HCT116 (cell line): Measurements from ENCODE around the gene BDNF. TPM values are rescaled to one million over a fixed set of nuclear protein-coding genes. Genes with fewer than 3 reads are reported as not detected.
"Not testable (repeated sequence)": the region's sequence is repeated elsewhere in the genome, so short reads cannot be mapped to it uniquely, and the experiment has no call there.

Experiments used
- ATAC-seq: fragments of 200-7000 bp; cut with Tn5 transposase; 2 replicates; pipeline ENCODE4 v1.9.1; 2020; ENCODE audit warnings: mild to moderate bottlenecking, moderate library complexity
- BruUV-seq: library from RNA; stranded (reverse); fragments of 400-500 nt; replicated peaks from 2 replicates; lab custom pipeline; 2021; lab: Mats Ljungman, UMichigan
- CTCF ChIA-PET: fragments of 300-600 bp; sonication (Branson Sonifier 250); formaldehyde crosslinking; loops from one replicate; lab custom pipeline; 2021; ENCODE audit warnings: antibody characterized with exemption; lab: Charles Lee
- POLR2A ChIA-PET: fragments of 300-600, 350-600 bp; sonication (Branson Sonifier 250); formaldehyde crosslinking; loops from one replicate; lab custom pipeline; 2021; ENCODE audit warnings: antibody characterized with exemption; lab: Charles Lee
- RAD21 ChIA-PET, 2 experiments: fragments of 300-600 bp; sonication (Branson Sonifier 250); formaldehyde crosslinking; loops; one replicate each; lab custom pipeline; 2023; ENCODE audit warnings: low total read pairs in 2 of 2; ENCODE audit not compliant: uncharacterized antibody in 2 of 2, unreplicated experiment in 2 of 2, low non-redundant PET in 1 of 2; lab: Charles Lee
- DNase-seq: peaks from one replicate; pipeline ENCODE4 v3.0.0-alpha.2; 2010; ENCODE audit warnings: low read depth, low spot score
- H2AFZ ChIP-seq: fragments of 200-600 bp; shearing (Covaris generic), sonication (generic); 2 replicates; pipeline ENCODE4 v1.6.1; 2017; ENCODE audit warnings: low read depth, mixed run types, mixed read lengths, antibody characterized with exemption, low read length; ENCODE audit not compliant: poor library complexity, severe bottlenecking
- H3K27ac ChIP-seq: 2 replicates; pipeline ENCODE4 v1.5.1; 2012; ENCODE audit warnings: low read depth, low read length
- H3K27me3 ChIP-seq: fragments of 200-600 bp; sonication (generic); 2 replicates; pipeline ENCODE4 v1.6.1; 2016; ENCODE audit warnings: mixed run types, low read length, mixed read lengths; ENCODE audit not compliant: insufficient read depth
- H3K36me3 ChIP-seq, 2 experiments: fragments of 200-500 bp in 1 of 2; fragments of 200-600 bp in 1 of 2; sonication (Bioruptor generic) in 1 of 2; sonication (generic) in 1 of 2; 2 replicates each; pipeline versions ENCODE4 v1.5.1 to v1.6.1; 2014 to 2016; ENCODE audit warnings: low read length in 2 of 2, inconsistent platforms in 1 of 2, mixed read lengths in 1 of 2, mixed run types in 1 of 2; ENCODE audit not compliant: insufficient read depth in 2 of 2, control insufficient read depth in 1 of 2
- H3K4me1 ChIP-seq, 2 experiments: fragments of 200-600 bp in 1 of 2; sonication (generic) in 1 of 2; 2 replicates each; pipeline versions ENCODE4 v1.5.1 to v1.6.1; 2012 to 2017; ENCODE audit warnings: low read length in 2 of 2, inconsistent platforms in 1 of 2, mild to moderate bottlenecking in 1 of 2, mixed read lengths in 1 of 2, mixed run types in 1 of 2, moderate library complexity in 1 of 2; ENCODE audit not compliant: insufficient read depth in 2 of 2, control insufficient read depth in 1 of 2
- H3K4me2 ChIP-seq: fragments of 200-600 bp; sonication (generic); 2 replicates; pipeline ENCODE4 v1.6.1; 2017; ENCODE audit warnings: mixed run types, low read length, mixed read lengths
- H3K4me3 ChIP-seq, 2 experiments: fragments of 200-600 bp in 1 of 2; sonication (generic) in 1 of 2; replicated peaks in 1 of 2; 2 replicates each; pipeline ENCODE4 v1.5.1; 2011 to 2016; ENCODE audit warnings: low read length in 2 of 2, control low read depth in 1 of 2, low read depth in 1 of 2, mild to moderate bottlenecking in 1 of 2, mixed read lengths in 1 of 2, mixed run types in 1 of 2
- H3K79me2 ChIP-seq: fragments of 200-600 bp; sonication (generic); 2 replicates; pipeline ENCODE4 v1.6.1; 2017; ENCODE audit warnings: mild to moderate bottlenecking, mixed run types, low read length, moderate library complexity, mixed read lengths; ENCODE audit not compliant: insufficient read depth
- H3K9ac ChIP-seq: fragments of 200-600 bp; sonication (generic); 2 replicates; pipeline ENCODE4 v1.6.1; 2016; ENCODE audit warnings: low read length, mixed read lengths
- H3K9me2 ChIP-seq: fragments of 200-600 bp; sonication (generic), shearing (Covaris generic); 2 replicates; pipeline ENCODE4 v1.6.1; 2017; ENCODE audit warnings: mixed run types, mild to moderate bottlenecking, moderate library complexity; ENCODE audit not compliant: insufficient read depth
- H3K9me3 ChIP-seq, 2 experiments: fragments of 200-500 bp in 1 of 2; fragments of 200-600 bp in 1 of 2; sonication (Bioruptor generic) in 1 of 2; sonication (generic) in 1 of 2; 2 replicates each; pipeline ENCODE4 v1.6.1; 2014 to 2017; ENCODE audit warnings: low read length in 2 of 2, mixed read lengths in 2 of 2, inconsistent platforms in 1 of 2, low read depth in 1 of 2, mild to moderate bottlenecking in 1 of 2, mixed run types in 1 of 2, moderate library complexity in 1 of 2; ENCODE audit not compliant: control insufficient read depth in 1 of 2, insufficient read depth in 1 of 2
- H4K20me1 ChIP-seq: fragments of 200-600 bp; sonication (generic), shearing (Covaris generic); 2 replicates; pipeline ENCODE4 v1.6.1; 2017; ENCODE audit warnings: mixed run types, mild to moderate bottlenecking, moderate library complexity; ENCODE audit not compliant: insufficient read depth
- CBX3 ChIP-seq: IDR thresholded peaks from 2 replicates; pipeline ENCODE4 v1.6.1; 2012; ENCODE audit warnings: low read depth
- CEBPB ChIP-seq: IDR thresholded peaks from 2 replicates; pipeline ENCODE4 v1.6.1; 2012; ENCODE audit warnings: low read depth
- EZH2phosphoT487 ChIP-seq: fragments of 200-600 bp; IDR thresholded peaks from 2 replicates; pipeline ENCODE4 v1.6.1; 2018; ENCODE audit warnings: antibody characterized with exemption, borderline replicate concordance
- FOSL1 ChIP-seq: IDR thresholded peaks from 2 replicates; pipeline ENCODE4 v1.6.1; 2012; ENCODE audit warnings: low read depth
- POLR2AphosphoS5 ChIP-seq: IDR thresholded peaks from 2 replicates; pipeline ENCODE4 v1.6.1; 2011; ENCODE audit warnings: mild to moderate bottlenecking, low read depth, low read length, moderate library complexity
- RAD21 ChIP-seq: IDR thresholded peaks from 2 replicates; pipeline ENCODE4 v1.6.1; 2012; ENCODE audit warnings: low read depth, mild to moderate bottlenecking
- SRF ChIP-seq: IDR thresholded peaks from 2 replicates; pipeline ENCODE4 v1.6.1; 2012; ENCODE audit warnings: low read depth
- YY1 ChIP-seq: IDR thresholded peaks from 2 replicates; pipeline ENCODE4 v1.6.1; 2011; ENCODE audit warnings: low read length, low read depth, moderate library complexity, mild to moderate bottlenecking; ENCODE audit not compliant: insufficient replicate concordance; ENCODE audit errors: extremely low read depth
- ZFX ChIP-seq: fragments of 450-650 bp; IDR thresholded peaks from 2 replicates; pipeline ENCODE4 v1.6.1; 2017
- intact Hi-C: fragments of 100-400 bp; cut with micrococcal nuclease; formaldehyde crosslinking; loops from 2 replicates; pipeline ENCODE4 v1.10.0; 2022
- total RNA-seq: library from RNA; stranded (reverse); gene quantifications from one replicate; pipeline ENCODE4 v1.2.1, GENCODE V29; 2021; ENCODE audit not compliant: unreplicated experiment
- TF ChIP-seq, protein P1 (sequence below): IDR thresholded peaks from 2 replicates; pipeline ENCODE4 v1.6.1; 2012
- TF ChIP-seq, protein P2 (sequence below): IDR thresholded peaks from 2 replicates; pipeline ENCODE4 v1.6.1; 2012; ENCODE audit warnings: low read depth

Gene BDNF
- total RNA-seq, 1 experiment from 2014 or later, result 22.0 TPM

DNA sequence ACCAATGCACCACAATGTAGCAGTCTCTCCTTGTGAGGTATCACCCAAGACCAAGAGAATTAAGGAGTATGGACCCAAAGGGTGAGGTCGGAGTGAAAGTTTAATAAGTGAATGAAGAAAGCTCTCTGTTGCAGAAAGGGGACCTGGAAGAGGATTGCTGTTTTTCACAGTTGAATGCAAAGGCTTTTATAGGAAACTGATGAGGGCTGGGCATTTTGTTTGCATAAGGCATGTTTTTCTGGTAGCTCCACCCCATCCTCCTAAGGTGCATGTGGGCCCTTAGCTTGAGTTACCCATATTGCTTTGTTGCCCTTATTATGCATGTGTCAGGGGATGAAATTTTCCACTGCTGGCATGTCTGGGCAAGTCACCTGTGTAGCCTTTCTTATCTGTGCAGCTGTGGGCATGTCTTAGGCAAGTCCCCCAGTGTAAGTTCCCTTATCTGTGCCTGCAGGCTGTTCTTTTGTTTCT lies 64.7 kb downstream of the BDNF start:
- no peak for ATAC-seq
- Histone ChIP-seq H3K9ac (no peak overlapping the region), H3K36me3 (no peaks in the 10 kb centered on the region), H3K79me2 (no peaks in the 10 kb centered on the region), H4K20me1 (no peaks in the 10 kb centered on the region), H3K4me3 (no peak overlapping the region), H3K4me2 (no peak overlapping the region), H3K9me2 (no peaks in the 10 kb centered on the region), H3K9me3 (no peaks in the 10 kb centered on the region), H3K27me3 (no peaks in the 10 kb centered on the region), H3K27ac (no peak overlapping the region), H2AFZ (no peak overlapping the region), H3K4me1 (no peaks in the 10 kb centered on the region)
- POLR2A ChIA-PET, result no interaction called here
- no peak for DNase-seq
- CTCF ChIA-PET, result no interaction called here
- TF ChIP-seq, protein P1, sequence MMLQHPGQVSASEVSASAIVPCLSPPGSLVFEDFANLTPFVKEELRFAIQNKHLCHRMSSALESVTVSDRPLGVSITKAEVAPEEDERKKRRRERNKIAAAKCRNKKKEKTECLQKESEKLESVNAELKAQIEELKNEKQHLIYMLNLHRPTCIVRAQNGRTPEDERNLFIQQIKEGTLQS, result no peak
- TF ChIP-seq, protein P2, sequence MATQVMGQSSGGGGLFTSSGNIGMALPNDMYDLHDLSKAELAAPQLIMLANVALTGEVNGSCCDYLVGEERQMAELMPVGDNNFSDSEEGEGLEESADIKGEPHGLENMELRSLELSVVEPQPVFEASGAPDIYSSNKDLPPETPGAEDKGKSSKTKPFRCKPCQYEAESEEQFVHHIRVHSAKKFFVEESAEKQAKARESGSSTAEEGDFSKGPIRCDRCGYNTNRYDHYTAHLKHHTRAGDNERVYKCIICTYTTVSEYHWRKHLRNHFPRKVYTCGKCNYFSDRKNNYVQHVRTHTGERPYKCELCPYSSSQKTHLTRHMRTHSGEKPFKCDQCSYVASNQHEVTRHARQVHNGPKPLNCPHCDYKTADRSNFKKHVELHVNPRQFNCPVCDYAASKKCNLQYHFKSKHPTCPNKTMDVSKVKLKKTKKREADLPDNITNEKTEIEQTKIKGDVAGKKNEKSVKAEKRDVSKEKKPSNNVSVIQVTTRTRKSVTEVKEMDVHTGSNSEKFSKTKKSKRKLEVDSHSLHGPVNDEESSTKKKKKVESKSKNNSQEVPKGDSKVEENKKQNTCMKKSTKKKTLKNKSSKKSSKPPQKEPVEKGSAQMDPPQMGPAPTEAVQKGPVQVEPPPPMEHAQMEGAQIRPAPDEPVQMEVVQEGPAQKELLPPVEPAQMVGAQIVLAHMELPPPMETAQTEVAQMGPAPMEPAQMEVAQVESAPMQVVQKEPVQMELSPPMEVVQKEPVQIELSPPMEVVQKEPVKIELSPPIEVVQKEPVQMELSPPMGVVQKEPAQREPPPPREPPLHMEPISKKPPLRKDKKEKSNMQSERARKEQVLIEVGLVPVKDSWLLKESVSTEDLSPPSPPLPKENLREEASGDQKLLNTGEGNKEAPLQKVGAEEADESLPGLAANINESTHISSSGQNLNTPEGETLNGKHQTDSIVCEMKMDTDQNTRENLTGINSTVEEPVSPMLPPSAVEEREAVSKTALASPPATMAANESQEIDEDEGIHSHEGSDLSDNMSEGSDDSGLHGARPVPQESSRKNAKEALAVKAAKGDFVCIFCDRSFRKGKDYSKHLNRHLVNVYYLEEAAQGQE, result no peak
- TF ChIP-seq POLR2AphosphoS5 (no peak), SRF (no peak), FOSL1 (no peak), YY1 (no peak), CBX3 (no peak), ZFX (no peak), RAD21 (no peak), EZH2phosphoT487 (no peak), CEBPB (no peak)
- RAD21 ChIA-PET, result no interaction called here
- intact Hi-C loops, result no loop called here
- no TSS peak for BruUV-seq

DNA sequence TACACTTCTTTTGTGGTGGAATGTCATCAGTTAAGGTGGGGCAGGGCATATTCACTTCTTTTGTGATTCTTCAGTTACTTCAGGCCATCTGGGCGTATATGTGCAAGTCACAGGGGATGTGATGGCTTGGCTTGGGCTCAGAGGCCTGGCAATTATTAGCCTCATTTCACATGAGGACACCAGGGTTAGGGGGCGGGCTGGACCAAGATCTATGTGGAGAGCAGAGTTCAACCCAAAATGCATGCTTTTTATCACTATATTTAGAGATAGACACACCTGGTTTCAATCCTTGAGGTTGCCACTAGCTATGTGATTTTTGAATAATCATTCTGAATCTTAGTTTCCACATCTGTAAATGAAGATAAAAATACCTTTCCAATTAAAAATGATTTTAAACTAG lies 65.5 kb downstream of the BDNF start:
- H3K9me3 ChIP-seq, H4K20me1 ChIP-seq, H2AFZ ChIP-seq, ATAC-seq, BruUV-seq, H3K79me2 ChIP-seq, H3K9me2 ChIP-seq, H3K36me3 ChIP-seq, CTCF ChIA-PET, H3K4me1 ChIP-seq, POLR2A ChIA-PET, H3K9ac ChIP-seq, H3K27ac ChIP-seq, RAD21 ChIA-PET, DNase-seq, H3K4me2 ChIP-seq, intact Hi-C loops, H3K4me3 ChIP-seq, H3K27me3 ChIP-seq: not testable (repeated sequence)

DNA sequence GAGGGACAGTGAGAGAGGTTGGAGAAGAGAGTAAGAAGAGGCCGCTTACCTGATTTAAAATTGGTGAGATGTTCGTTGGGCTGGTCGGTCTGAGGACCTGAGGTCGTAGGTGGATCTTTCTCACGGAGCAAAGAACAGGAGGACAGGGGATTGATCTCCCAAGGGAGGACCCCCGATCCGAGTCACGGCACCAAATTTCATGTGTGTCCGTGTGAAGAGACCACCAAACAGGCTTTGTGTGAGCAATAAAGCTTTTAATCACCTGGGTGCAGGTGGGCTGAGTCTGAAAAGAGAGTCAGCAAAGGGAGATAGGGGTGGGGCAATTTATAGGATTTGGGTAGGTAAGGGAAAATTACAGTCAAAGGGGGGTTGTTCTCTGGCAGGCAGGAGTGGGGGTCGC lies 66.0 kb downstream of the BDNF start:
- BruUV-seq, CTCF ChIA-PET, intact Hi-C loops, H3K4me3 ChIP-seq, H3K36me3 ChIP-seq, H3K27ac ChIP-seq, POLR2A ChIA-PET, H3K4me2 ChIP-seq, H3K27me3 ChIP-seq, H3K9ac ChIP-seq, ATAC-seq, H2AFZ ChIP-seq, H3K9me2 ChIP-seq, H3K4me1 ChIP-seq, H4K20me1 ChIP-seq, H3K79me2 ChIP-seq, H3K9me3 ChIP-seq, DNase-seq, RAD21 ChIA-PET: not testable (repeated sequence)
